Measurements from ENCODE around the gene QSOX1.

DNA sequence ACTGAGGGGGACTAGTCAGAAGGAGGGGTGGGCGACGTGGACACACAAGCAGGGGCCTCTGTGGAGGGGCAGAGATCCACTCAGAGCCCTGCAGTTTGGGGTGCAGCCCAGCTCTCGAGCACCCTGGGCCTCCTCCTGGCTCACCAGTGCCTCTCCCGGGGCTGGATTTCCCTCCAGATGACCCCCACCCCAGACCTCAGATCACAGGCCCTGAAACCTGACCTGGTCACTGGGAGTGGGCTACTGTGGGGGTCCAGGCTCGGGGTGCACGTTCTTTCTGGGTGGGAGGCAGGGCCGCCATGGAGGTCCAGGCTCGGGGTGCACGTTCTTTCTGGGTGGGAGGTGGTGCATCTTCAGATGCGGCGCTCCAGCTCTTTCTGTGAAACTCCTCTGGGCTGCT is 65.1 kb downstream of the QSOX1 start:
- TF ChIP-seq POLR2A (IDR thresholded peaks at IDR 0.05; ENCODE audit: low read depth, low read length) (no peak), RCOR1 (IDR thresholded peaks at IDR 0.05; ENCODE audit: insufficient replicate concordance, low read length) (no peak), CTCF (conservative IDR thresholded peaks at IDR 0.05; ENCODE audit: low read depth, low read length) (no peak), RFX5 (IDR thresholded peaks at IDR 0.05; ENCODE audit: low read depth, low read length) (no peak), ELK1 (IDR thresholded peaks at IDR 0.05; ENCODE audit: borderline replicate concordance, low read depth, low read length) (no peak), MAFK (IDR thresholded peaks at IDR 0.05; ENCODE audit: low read depth, low read length) (no peak), SMC3 (IDR thresholded peaks at IDR 0.05; ENCODE audit: low read depth, low read length) (no peak), MAZ (IDR thresholded peaks at IDR 0.05; ENCODE audit: borderline replicate concordance, low read depth, low read length) (no peak), RAD21 (IDR thresholded peaks at IDR 0.05; ENCODE audit: low read length) (no peak), MXI1 (IDR thresholded peaks at IDR 0.05; ENCODE audit: borderline replicate concordance, low read depth, low read length) (no peak), BHLHE40 (IDR thresholded peaks at IDR 0.05; ENCODE audit: low read depth, low read length) (no peak)
